ENCODE data around the gene COG5. TPM values are rescaled to one million over a fixed set of nuclear protein-coding genes. Genes with fewer than 3 reads are reported as not detected.

COG5 gene
- total and polyA plus RNA-seq, 2 of the 8 experiments (the other 6 are each of a cell fraction or from before 2014, with no cell fraction given) = 10.5 to 28.1 TPM

DNA sequence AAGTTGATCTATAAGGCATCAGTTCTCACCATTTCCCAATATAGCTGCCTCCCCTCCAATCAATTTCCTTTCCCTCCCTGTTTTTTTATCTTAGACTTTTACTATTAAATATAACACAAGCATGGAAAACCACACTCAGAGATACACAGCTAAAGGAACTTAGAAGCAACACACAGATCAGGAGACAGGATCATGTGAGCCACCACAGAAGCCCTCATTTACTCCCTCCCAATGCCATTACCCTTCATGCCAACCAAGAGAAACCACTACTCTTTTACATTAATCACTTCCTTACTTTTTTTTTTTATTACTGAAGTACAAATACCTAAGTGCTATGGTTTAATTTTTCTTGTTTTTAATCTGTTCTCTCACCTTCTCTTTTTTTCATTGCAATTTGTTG lies 33.0 kb downstream of the COG5 start:
- no peak overlapping the region for H3K18ac ChIP-seq (ENCODE audit: extremely low read depth, low read length)
- ChIA-PET POLR2A (ENCODE audit: partially characterized antibody) (no interaction called here), CTCF (ENCODE audit: partially characterized antibody) (no interaction called here)
- no peak overlapping the region for H3K56ac ChIP-seq (replicated peaks; ENCODE audit: insufficient read length, low read depth, low read length)
- H3K23ac ChIP-seq (ENCODE audit: insufficient read length) = no peak overlapping the region
- no peak overlapping the region for H2BK12ac ChIP-seq (ENCODE audit: low read depth, low read length)
- no peaks in the 10 kb centered on the region for H3K23me2 ChIP-seq (ENCODE audit: low read depth, low read length)
- H3K79me1 ChIP-seq (ENCODE audit: low read depth, low read length) = 0 out of 2 replicates have a peak, but pooled peaks cover 2% of the 10 kb centered on the region
- DNase-seq (ENCODE audit: low read depth in 1 of 2, low spot score in 2 of 2) (no peak), FAIRE-seq (no peak)
- no peaks in the 10 kb centered on the region for H3K79me2 ChIP-seq (ENCODE audit: control insufficient read depth in 1 of 2, insufficient read depth in 2 of 2, low read length in 2 of 2)
- H4K91ac ChIP-seq (replicated peaks; ENCODE audit: insufficient read length, low read length) = no peak overlapping the region
- no peak overlapping the region for H3K4me3 ChIP-seq (ENCODE audit: extremely low read depth in 1 of 4, insufficient read depth in 2 of 4, low read depth in 3 of 4, low read length in 4 of 4)
- no peak overlapping the region for H2BK20ac ChIP-seq (ENCODE audit: low read length)
- no peak overlapping the region for H4K8ac ChIP-seq (ENCODE audit: extremely low read depth, insufficient read depth, low read length)
- H3K4me2 ChIP-seq (ENCODE audit: insufficient read depth in 1 of 2, low read depth in 2 of 2, low read length in 2 of 2) = no peak overlapping the region
- H3K4ac ChIP-seq (replicated peaks; ENCODE audit: insufficient read length, low read depth, low read length) = no peak overlapping the region
- no peak overlapping the region for H3K14ac ChIP-seq (ENCODE audit: insufficient read length)
- H3K4me1 ChIP-seq (replicated peaks in 1 of 4; ENCODE audit: control insufficient read depth in 3 of 4, insufficient read depth in 4 of 4, low read length in 3 of 4) = peaks cover 0 to 4% (median 2%) of the 10 kb centered on the region in 4 experiments; a peak in 4 of 7 replicates
- H3K27me3 ChIP-seq (replicated peaks in 1 of 4; ENCODE audit: control insufficient read depth in 3 of 4, extremely low read depth in 1 of 4, insufficient read depth in 3 of 4, low read length in 3 of 4) = no peaks in the 10 kb centered on the region
- H4K20me1 ChIP-seq (replicated peaks in 1 of 2; ENCODE audit: control insufficient read depth in 1 of 2, insufficient read depth in 2 of 2, low read length in 2 of 2) = no peaks in the 10 kb centered on the region
- H3K27ac ChIP-seq (ENCODE audit: low read depth, low read length) = no peak overlapping the region
- H3K9me3 ChIP-seq (ENCODE audit: insufficient read depth in 2 of 2, low read depth in 1 of 2, low read length in 1 of 2) = no peaks in the 10 kb centered on the region
- H2BK120ac ChIP-seq (replicated peaks; ENCODE audit: low read depth, low read length) = no peak overlapping the region
- no peak overlapping the region for H3K9ac ChIP-seq (replicated peaks in 1 of 4; ENCODE audit: extremely low read depth in 1 of 4, low read depth in 3 of 4, low read length in 3 of 4)
- no peak overlapping the region for H2AFZ ChIP-seq (ENCODE audit: low read length)
- H3K36me3 ChIP-seq (ENCODE audit: control insufficient read depth in 2 of 4, insufficient read depth in 4 of 4, low read length in 3 of 4) = peaks cover 0 to 3% (median 0%) of the 10 kb centered on the region in 4 experiments; a peak in 1 of 8 replicates
- no peak overlapping the region for H2BK15ac ChIP-seq (ENCODE audit: low read length)
- H4K5ac ChIP-seq (ENCODE audit: insufficient read length, low read depth, low read length) = no peak overlapping the region
- no peak overlapping the region for H2AK5ac ChIP-seq (ENCODE audit: low read depth, low read length)
- no peak overlapping the region for H2BK5ac ChIP-seq (ENCODE audit: low read depth, low read length)
- no peak for TF ChIP-seq RAD21 (IDR thresholded peaks at IDR 0.05 in 1 of 2, conservative IDR thresholded peaks at IDR 0.05 in 1 of 2; ENCODE audit: low read depth in 2 of 2, low read length in 2 of 2)
- TF ChIP-seq BRCA1 (IDR thresholded peaks at IDR 0.05; ENCODE audit: low read depth, low read length) = no peak
- TF ChIP-seq, protein P1, sequence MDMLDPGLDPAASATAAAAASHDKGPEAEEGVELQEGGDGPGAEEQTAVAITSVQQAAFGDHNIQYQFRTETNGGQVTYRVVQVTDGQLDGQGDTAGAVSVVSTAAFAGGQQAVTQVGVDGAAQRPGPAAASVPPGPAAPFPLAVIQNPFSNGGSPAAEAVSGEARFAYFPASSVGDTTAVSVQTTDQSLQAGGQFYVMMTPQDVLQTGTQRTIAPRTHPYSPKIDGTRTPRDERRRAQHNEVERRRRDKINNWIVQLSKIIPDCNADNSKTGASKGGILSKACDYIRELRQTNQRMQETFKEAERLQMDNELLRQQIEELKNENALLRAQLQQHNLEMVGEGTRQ (IDR thresholded peaks at IDR 0.05; ENCODE audit: low read length) = no peak
